Upper lobe of left lung (tissue), 6 donors: ENCODE results near the gene VAV3. TPM values are rescaled to one million over a fixed set of nuclear protein-coding genes. Genes with fewer than 3 reads are reported as not detected.

Experiments used
- ATAC-seq, 2 donors: fragments of 200-7000 bp; cut with Tn5 transposase; one replicate each; pipeline ENCODE4 v1.9.1; 2022; ENCODE audit warnings: mild to moderate bottlenecking in 2 of 2, moderate library complexity in 2 of 2; ENCODE audit not compliant: low FRiP score in 2 of 2
- DNase-seq, 2 donors: peaks; one replicate each; pipeline ENCODE4 v3.0.0-alpha.2; 2019 to 2020
- H3K27ac ChIP-seq, 4 donors: fragments of 200-600 bp; sonication (generic); one replicate each; pipeline ENCODE4 v1.5.1; 2016 to 2019
- H3K27me3 ChIP-seq, 4 donors: fragments of 200-600 bp; sonication (generic); one replicate each; pipeline ENCODE4 v1.5.1; 2017 to 2019
- H3K36me3 ChIP-seq, 4 donors: fragments of 200-600 bp; sonication (generic); one replicate each; pipeline ENCODE4 v1.5.1; 2016 to 2019
- H3K4me1 ChIP-seq, 4 donors: fragments of 200-600 bp; sonication (generic); one replicate each; pipeline ENCODE4 v1.5.1; 2018 to 2019
- H3K4me3 ChIP-seq, 4 donors: fragments of 200-600 bp; sonication (generic); one replicate each; pipeline ENCODE4 v1.5.1; 2017 to 2019; ENCODE audit warnings: mild to moderate bottlenecking in 2 of 4, moderate library complexity in 1 of 4
- H3K9me3 ChIP-seq, 4 donors: fragments of 200-600 bp; sonication (generic); one replicate each; pipeline ENCODE4 v1.5.1; 2018 to 2019
- EP300 ChIP-seq, 4 donors: sonication (generic); formaldehyde crosslinking; IDR thresholded peaks; one replicate each; pipeline ENCODE4 v1.5.1; 2017; ENCODE audit warnings: antibody characterized with exemption in 4 of 4, control low read depth in 2 of 4
- POLR2A ChIP-seq, 4 donors: fragments of 450-650 bp; IDR thresholded peaks; one replicate each; pipeline ENCODE4 v1.5.1; 2016 to 2017; ENCODE audit warnings: antibody characterized with exemption in 4 of 4, mild to moderate bottlenecking in 2 of 4
- POLR2AphosphoS5 ChIP-seq, 2 donors: sonication (generic); formaldehyde crosslinking; IDR thresholded peaks; one replicate each; pipeline ENCODE4 v1.5.1; 2017; ENCODE audit warnings: antibody characterized with exemption in 2 of 2
- WGBS, 2 donors: methylation state at CpG; one replicate each; pipeline ENCODE4 v1.1.5; 2017 to 2018; 5-methylcytosine and 5-hydroxymethylcytosine counted together
- total RNA-seq, 6 donors: library from RNA; depleted of rRNA in 4 of 6; stranded (reverse); fragments of >200 nt in 4 of 6; gene quantifications; one replicate each; pipeline versions ENCODE4 v1.1.0 to v1.2.1, GENCODE V29; 2016 to 2021
- TF ChIP-seq, protein P1 (sequence below), 6 experiments: fragments of 450-650 bp in 4 of 6; fragments of 200-600 bp in 2 of 6; sonication (generic) in 2 of 6; IDR thresholded peaks; one replicate each; pipeline ENCODE4 v1.5.1; 2016 to 2019; ENCODE audit warnings: antibody characterized with exemption in 6 of 6
- donor health status: DM: no; HTN: no; CAD: no; lungs with moderate emphysema.
- donor health status: DM: no; HTN: yes; CAD: no; lungs with severe emphysema.

VAV3 gene
- total RNA-seq, 6 donors from 2014 or later = 5.9 to 13.6 (median 7.8) TPM

DNA sequence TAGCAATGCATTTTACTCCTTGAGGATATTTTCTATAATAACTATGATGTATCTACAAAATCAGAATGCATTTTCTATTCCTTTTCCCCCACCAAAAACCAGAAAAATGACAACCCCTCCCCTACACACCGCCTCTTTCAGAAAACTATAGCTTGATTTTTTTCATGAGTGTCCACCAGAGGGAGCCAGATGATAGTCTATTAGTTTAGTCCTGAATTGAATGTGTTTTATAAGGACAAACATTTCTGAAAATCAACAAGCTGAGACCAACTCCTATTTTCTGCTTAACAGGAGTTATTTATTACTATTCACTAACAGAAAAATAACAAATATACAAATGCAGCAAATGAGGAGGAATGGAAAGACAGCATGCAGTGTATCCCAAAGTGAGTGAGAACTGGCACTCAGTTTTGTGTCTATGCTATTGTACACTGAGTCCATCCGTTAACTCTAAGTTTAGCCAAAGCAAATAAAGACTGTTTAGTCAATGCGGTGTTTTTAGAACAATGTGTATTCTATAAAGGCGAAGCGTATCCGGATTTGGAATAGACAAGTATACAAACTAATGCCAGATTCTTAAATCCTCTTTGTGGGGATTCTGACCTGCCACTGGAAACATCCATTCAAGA, 182.6 kb downstream of the VAV3 start:
- ATAC-seq = peak in 1 of 2 donors; percentile 70

DNA sequence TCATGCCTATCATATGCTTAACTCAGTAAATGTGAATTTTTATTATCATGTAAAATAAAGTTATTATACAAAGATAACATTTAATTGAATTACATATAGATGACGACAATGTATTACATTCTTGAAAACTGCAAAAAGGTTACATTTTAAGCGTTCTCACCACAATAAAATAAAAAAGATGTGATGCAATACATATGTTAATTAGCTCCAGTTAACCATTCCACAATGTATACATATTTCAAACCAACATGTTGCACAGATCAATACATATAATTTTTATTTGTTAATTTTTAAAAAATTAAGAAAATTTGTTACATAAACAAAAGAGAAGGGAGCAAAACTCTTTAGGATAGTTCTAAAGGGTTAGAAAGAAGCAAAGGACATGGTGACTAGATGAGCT, 183.7 kb downstream of the VAV3 start:
- no peak for DNase-seq
- TF ChIP-seq POLR2AphosphoS5 (IDR thresholded peaks at IDR 0.05) = no peak
- TF ChIP-seq, protein P1, sequence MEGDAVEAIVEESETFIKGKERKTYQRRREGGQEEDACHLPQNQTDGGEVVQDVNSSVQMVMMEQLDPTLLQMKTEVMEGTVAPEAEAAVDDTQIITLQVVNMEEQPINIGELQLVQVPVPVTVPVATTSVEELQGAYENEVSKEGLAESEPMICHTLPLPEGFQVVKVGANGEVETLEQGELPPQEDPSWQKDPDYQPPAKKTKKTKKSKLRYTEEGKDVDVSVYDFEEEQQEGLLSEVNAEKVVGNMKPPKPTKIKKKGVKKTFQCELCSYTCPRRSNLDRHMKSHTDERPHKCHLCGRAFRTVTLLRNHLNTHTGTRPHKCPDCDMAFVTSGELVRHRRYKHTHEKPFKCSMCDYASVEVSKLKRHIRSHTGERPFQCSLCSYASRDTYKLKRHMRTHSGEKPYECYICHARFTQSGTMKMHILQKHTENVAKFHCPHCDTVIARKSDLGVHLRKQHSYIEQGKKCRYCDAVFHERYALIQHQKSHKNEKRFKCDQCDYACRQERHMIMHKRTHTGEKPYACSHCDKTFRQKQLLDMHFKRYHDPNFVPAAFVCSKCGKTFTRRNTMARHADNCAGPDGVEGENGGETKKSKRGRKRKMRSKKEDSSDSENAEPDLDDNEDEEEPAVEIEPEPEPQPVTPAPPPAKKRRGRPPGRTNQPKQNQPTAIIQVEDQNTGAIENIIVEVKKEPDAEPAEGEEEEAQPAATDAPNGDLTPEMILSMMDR (IDR thresholded peaks at IDR 0.05) = no peak
- TF ChIP-seq POLR2A (IDR thresholded peaks at IDR 0.05) = no peak
- no peak for TF ChIP-seq EP300 (IDR thresholded peaks at IDR 0.05)
- WGBS, 2 donors = 86 to 91% methylated on average over 2 of the region's 2 CpGs

More for the DNA sequence above, 182.6 kb downstream of the VAV3 start:
- Histone ChIP-seq H3K4me3 (no peak overlapping the region), H3K9me3 (no peaks in the 10 kb centered on the region), H3K27me3 (no peaks in the 10 kb centered on the region), H3K27ac (peak overlapping the region in 2 of 4 donors; percentile 4 to 58), H3K4me1 (peaks cover 17 to 25% (median 20%) of the 10 kb centered on the region in 4 donors), H3K36me3 (no peaks in the 10 kb centered on the region)
- 44% methylated on average over 6 of the region's 6 CpGs for WGBS, 2 donors
- no peak for DNase-seq
- no peak for TF ChIP-seq POLR2AphosphoS5 (IDR thresholded peaks at IDR 0.05)
- TF ChIP-seq, protein P1 (IDR thresholded peaks at IDR 0.05) = peak; percentile 53 to 77 (median 70)
- no peak for TF ChIP-seq POLR2A (IDR thresholded peaks at IDR 0.05)
- no peak for TF ChIP-seq EP300 (IDR thresholded peaks at IDR 0.05)

DNA sequence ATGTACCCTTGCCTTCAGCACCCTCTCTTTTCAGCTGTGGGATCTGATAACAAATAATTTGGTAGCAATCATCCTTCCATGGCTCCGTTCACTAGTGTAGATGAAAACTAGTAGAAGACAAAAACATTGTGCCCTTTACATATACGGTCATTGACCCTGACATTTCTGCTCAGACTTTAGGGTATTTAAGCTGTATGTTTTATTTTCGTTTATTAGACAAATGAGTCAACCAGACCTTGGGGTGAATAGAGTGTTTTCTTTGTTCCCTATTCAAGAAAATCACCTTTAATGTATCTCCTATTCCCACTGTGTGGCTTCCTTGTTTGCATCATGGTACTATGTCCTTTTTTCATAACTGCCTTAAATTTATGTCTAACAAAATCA, 187.3 kb downstream of the VAV3 start:
- DNase-seq (no peak), ATAC-seq (no peak)
- Histone ChIP-seq H3K4me1 (peaks cover 0 to 7% (median 3%) of the 10 kb centered on the region in 4 donors), H3K4me3 (no peak overlapping the region), H3K36me3 (no peaks in the 10 kb centered on the region), H3K27me3 (no peaks in the 10 kb centered on the region), H3K27ac (no peak overlapping the region), H3K9me3 (no peaks in the 10 kb centered on the region)
- TF ChIP-seq, protein P1 (IDR thresholded peaks at IDR 0.05) = no peak
- TF ChIP-seq POLR2AphosphoS5 (IDR thresholded peaks at IDR 0.05) (no peak), EP300 (IDR thresholded peaks at IDR 0.05) (no peak), POLR2A (IDR thresholded peaks at IDR 0.05) (no peak)
- WGBS, 2 donors = 87 to 88% methylated on average over 3 of the region's 3 CpGs

More for the DNA sequence above, 183.7 kb downstream of the VAV3 start:
- peaks cover 11 to 20% (median 14%) of the 10 kb centered on the region in 4 donors for H3K4me1 ChIP-seq
- ATAC-seq = no peak
- no peaks in the 10 kb centered on the region for H3K27me3 ChIP-seq
- no peaks in the 10 kb centered on the region for H3K9me3 ChIP-seq
- no peaks in the 10 kb centered on the region for H3K36me3 ChIP-seq
- no peak overlapping the region for H3K4me3 ChIP-seq
- no peak overlapping the region for H3K27ac ChIP-seq

DNA sequence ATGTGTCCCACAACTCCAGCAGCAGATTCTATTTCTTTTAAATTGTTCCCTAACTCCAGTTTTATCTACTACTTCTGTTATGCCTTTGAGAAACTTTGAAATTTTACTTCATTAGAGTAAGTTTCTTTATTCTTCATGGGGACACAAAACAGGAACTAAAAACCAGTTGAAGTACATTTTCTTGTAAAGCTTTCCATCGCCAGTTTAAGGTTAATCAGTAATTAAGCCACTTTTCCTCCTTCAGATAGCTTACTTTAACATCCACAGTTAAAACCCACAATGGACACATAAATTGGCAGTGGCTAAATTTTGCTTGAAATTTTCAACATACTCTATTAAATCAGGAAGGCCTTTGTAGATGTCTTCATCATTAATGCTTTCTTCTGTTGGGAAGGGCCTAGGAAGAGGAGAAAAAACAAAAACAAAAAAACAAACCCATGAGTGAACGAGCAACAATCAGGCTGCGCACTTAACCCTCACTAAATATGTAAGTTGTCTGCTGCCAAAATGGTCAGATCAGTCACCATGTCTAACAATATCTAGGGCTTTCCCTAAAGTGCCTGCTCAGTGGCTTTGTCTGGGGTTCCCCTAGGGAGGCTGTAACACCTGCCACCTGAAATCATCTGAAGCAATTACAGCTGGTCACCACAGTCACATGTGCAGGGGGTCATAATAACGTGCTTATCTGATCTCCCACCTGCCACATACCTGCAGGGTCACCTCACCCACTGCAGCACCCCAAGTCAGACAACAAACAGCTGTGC, 187.9 kb downstream of the VAV3 start:
- no peaks in the 10 kb centered on the region for H3K27me3 ChIP-seq
- no peak for DNase-seq
- peaks cover 0 to 4% (median 3%) of the 10 kb centered on the region in 4 donors for H3K4me1 ChIP-seq
- H3K36me3 ChIP-seq = no peaks in the 10 kb centered on the region
- ATAC-seq = no peak
- no peak overlapping the region for H3K4me3 ChIP-seq
- 72 to 80% methylated on average over 4 of the region's 4 CpGs for WGBS, 2 donors
- H3K27ac ChIP-seq = no peak overlapping the region
- H3K9me3 ChIP-seq = no peaks in the 10 kb centered on the region
- no peak for TF ChIP-seq POLR2AphosphoS5 (IDR thresholded peaks at IDR 0.05)
- TF ChIP-seq EP300 (IDR thresholded peaks at IDR 0.05) = no peak
- TF ChIP-seq, protein P1 (IDR thresholded peaks at IDR 0.05) = no peak
- TF ChIP-seq POLR2A (IDR thresholded peaks at IDR 0.05) = no peak
